Hematopoietic multipotent progenitor cell treated with erythropoietin and hydrocortisone succinate and interleukin-3 and kit ligand, for 8 days (in vitro differentiated cells): ENCODE results near the gene ACKR2.
A peak's percentile ranks its signal among the peaks of the same experiment; 100 is the strongest.
"Not testable (repeated sequence)": the region's sequence is repeated elsewhere in the genome, so short reads cannot be mapped to it uniquely, and the experiment has no call there.

ENCODE experiments used
- DNase-seq: peaks from one replicate; pipeline ENCODE4 v3.0.0-alpha.2; 2015

The ACKR2 gene

DNA sequence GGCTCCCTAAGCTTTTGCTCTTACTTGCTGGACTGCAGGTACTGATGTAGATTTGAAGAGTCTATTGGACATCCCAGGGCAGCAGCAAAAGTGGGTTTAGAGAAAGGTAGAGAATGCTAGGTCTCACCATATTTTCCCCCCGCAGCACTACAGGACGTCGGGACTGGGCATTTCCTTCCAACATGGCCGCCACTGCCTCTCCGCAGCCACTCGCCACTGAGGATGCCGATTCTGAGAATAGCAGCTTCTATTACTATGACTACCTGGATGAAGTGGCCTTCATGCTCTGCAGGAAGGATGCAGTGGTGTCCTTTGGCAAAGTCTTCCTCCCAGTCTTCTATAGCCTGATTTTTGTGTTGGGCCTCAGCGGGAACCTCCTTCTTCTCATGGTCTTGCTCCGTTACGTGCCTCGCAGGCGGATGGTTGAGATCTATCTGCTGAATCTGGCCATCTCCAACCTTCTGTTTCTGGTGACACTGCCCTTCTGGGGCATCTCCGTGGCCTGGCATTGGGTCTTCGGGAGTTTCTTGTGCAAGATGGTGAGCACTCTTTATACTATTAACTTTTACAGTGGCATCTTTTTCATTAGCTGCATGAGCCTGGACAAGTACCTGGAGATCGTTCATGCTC lies 55.2 kb downstream of the ACKR2 start:
- no peak for DNase-seq

DNA sequence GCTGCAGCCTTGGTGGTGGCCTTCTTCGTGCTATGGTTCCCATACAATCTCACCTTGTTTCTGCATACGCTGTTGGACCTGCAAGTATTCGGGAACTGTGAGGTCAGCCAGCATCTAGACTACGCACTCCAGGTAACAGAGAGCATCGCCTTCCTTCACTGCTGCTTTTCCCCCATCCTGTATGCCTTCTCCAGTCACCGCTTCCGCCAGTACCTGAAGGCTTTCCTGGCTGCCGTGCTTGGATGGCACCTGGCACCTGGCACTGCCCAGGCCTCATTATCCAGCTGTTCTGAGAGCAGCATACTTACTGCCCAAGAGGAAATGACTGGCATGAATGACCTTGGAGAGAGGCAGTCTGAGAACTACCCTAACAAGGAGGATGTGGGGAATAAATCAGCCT lies 56.0 kb downstream of the ACKR2 start:
- DNase-seq, result no peak

DNA sequence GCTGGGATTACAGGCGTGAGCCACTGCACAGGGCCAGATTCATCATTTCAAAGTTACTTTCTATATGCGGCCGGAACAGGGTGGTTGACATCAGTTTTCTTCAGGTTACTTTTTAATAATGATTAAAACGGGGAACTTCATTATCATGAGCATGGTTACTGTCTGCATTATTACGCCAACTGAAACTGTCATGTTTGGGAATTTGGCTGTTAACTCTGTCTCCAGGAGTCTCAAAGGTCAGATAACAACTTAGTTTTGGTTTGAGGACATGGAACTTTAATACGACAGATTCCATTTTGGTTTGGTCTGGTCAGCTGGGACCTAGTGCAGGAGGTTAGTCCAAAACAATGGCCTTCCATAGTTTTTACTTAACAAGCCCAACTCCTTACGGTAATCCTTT lies 57.9 kb downstream of the ACKR2 start:
- DNase-seq, result no peak

DNA sequence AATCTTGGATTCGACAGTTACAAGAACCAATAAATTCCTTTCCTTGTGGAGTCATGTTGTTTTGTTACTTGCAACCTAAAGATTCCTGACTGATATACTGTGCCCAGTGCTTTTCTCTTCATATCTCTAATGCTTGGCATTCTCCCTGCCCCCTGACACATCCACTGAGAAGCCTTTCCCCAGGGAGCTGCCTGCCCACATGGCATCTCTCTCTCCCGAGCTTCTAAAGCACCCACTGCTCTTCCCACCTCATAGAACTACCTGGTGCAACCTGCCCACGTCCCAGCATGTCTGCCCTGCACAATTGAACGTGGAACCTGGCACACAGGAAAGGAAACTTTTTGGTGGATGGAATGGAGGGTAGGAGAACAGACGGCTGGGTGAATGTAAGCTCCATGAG lies 59.6 kb downstream of the ACKR2 start:
- no peak for DNase-seq

DNA sequence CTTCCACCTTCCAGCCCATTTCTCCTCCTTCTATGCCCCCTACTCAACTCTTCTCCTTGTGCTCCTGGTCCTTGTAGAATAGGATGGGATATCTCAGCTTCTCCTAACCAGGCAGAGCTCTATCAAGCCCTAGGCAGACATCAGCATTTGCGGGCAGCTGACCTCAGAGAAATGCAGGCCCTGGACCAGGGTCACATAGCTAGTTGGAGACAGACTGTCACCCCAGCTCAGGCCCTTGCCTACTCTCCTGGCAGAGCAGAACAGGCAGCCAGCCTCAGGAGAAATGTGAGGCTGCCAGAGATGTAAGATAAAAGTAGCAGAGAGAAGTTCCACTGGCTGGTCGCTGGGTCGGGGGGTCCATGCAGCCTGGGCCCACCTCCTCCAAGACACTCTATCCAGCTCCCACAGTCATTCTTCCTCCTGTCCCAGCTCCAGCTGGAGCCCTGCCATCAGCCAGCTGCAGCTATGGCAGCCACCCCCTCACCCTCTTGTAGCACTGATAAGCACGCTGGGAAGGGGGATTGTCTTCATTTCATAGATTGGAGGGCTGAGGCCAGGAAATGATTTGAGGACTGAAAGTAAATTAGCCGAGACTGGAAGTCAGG lies 62.4 kb downstream of the ACKR2 start:
- DNase-seq, result peak; percentile 71

DNA sequence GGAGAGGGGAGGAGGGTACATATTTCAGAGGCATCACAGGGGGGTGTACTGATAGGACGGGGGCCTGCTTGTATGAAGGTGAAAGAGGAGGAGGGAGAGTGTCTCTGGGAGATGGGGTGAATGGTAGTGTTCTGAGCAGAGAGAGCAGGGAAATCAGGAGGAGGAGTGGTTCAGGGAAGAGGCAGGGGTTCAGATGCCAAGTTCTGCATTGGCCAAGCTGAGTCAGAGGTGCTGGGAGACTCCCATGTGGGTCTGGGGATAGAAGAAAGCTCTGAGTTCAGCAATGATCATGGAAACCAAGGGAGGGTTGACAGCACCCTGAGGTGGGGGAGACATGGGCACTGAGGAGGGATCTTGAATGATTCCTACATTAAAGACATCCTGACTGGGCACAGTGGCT lies 63.5 kb downstream of the ACKR2 start:
- no peak for DNase-seq

DNA sequence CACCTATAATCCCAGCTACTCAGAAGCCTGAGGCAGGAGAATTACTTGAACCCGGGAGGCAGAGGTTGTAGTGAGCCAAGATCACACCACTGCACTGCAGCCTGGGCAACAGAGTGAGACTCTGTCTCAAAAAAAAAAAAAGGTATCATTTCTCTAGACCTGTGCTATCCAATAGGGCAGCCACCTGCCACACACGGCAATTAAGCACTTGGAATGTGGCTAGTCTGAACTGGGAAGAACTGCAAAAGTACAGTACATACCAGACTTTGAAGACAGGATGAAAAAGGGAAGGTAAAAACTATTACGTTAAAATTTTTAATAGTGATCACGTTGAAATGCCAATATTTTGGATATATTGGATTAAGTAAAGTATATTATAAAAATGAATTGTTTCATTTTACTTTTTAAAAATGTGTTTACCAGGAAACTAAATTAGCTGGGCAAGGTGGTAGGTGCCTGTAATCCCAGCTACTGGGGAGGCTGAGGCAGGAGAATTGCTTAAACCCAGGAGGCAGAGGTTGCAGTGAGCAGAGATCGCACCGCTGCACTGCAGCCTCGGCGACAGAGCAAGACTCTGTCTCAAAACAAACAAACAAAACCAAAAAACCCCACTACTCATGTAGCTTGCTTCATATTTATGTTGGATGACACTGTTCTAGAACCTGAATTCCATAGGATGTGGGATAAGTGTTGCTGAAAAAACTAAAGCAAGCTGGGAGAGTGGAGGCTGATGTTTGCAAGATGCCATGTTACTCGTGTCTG lies 64.2 kb downstream of the ACKR2 start:
- no peak for DNase-seq

DNA sequence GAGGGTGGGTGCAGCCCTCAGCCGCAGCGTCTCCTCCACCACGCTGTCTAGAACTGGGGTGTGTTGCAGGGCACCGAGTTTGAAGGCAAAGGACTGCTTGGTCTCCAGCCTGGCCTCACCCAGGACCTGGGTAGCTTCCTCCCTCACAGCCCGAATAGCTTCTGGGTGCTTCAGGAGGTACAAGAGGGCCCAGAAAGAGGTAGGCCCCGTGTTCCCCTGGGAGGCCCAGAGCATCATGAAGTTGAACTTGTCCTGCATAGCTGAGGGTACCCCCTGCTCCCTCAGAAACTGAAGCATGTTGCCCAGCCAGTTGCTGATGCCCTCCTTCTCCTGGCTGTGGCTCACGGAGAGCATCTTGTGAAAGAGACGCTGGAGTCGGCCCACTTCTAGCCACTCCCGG lies 65.5 kb downstream of the ACKR2 start:
- DNase-seq, result no peak

DNA sequence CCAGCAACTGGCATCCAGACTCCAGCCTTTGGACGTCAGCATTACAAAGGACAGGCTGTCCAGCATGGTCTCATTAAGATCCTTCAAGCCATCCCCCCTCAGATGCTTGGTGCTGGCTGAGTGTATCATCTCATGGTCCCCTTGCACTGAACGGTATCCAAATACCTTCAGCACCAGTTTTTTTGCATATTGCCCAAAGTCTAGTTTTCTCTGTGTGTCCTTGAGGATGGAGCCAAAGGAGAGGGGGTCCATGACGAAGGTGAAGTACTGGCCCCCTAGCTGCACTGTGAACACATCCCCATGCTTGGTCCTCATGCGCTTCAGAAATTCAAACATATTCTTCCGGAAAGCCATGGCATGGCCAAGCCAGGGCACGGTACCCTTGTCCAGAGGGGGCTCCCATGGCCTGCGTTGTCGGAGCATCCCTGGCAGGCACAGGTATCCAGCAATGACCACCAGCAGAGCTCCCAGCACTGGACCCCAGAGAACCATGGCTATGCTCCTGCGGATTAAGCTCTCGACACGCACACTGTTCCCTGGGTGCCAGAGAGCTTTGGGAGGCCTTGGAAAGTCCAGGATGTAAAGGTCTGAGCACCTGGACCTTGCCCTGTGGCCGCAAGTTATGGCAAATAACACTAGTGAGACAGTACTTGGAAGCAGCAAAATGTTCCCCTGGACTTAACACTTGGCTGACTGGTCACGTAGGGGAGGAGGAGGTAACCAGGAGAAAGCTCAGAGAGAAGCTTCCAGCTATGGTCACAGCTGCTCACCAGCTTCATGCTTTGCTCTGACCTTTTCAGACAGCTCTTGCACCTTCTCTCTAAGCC lies 66.3 kb downstream of the ACKR2 start, which contains the start of gene CYP8B1:
CYP8B1 (minus strand) TSS at position 555 of the 827 bp plus-strand sequence; CDS start at position 492, 63 bp downstream.
- no peak for DNase-seq

DNA sequence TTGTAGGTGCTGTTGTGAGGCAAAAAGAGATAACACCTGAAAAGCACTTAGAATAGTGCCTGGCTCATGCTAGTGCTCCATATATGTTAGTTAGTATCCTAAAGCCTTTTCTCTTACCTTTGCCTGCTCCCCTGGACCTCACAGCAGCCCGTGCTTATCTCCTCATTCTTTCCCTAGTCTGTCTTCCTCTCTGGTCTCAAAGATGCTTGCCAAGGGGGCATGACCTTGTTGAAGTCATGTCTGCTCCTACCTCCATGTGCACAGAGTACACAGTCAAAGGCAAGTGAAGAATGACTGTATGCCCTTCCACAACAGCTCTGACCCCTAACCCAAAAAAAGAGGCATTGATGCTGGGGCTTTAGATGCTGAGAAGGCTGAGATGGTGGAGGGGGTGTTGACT lies 67.2 kb downstream of the ACKR2 start:
- DNase-seq, result no peak

DNA sequence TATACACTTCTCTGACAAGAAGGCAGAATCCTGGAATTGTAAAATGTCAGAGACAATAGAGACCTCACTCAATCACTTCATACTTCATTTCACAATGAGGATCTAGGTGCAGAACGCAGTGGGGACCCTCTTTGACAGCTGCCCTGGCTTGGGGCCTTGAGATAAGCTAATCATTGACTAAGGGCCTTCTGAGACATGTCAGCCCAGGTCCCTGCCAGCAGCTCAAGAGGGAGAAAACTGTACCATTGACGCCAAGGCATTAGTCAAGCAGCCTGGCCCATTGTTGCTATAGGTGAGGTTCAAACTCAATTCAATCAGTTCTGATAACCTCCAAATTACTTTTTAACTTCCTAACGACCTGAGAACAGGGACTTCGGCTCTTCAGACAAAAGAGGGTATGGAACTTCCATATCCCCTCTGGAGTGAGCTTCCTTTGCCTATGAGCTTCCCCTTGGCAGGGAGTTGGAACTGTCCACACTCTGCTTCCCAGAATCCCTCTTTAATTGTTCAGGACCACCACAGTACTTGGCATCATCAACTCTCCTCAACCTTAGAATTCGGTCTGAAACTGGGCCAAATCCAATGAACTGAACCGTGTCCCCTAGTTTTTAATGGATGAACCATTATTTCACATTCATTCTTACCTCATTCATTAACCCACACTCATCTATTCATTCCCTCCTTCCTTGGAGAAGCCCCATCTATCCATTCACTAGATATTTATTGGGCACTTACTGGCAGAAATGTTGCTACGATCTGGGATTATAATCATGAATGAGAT lies 67.9 kb downstream of the ACKR2 start:
- DNase-seq, result no peak

DNA sequence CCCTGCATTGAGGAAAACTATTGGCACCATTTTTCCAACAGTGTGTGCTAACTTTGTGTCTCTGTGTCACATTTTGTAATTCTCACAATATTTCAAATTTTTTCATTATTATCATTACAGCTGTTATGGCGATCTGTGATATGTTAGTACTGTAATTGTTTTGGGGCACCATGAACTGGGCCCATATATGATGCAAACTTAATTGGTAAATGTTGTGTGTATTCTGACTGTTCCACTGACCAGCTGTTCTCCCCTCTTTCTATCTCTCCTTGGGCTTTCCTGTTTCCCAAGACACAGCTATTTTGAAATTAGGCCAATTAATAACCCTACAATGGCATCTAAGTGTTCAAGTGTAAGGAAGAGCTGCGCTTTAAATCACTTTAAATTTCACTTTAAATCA lies 68.6 kb downstream of the ACKR2 start:
- no peak for DNase-seq

DNA sequence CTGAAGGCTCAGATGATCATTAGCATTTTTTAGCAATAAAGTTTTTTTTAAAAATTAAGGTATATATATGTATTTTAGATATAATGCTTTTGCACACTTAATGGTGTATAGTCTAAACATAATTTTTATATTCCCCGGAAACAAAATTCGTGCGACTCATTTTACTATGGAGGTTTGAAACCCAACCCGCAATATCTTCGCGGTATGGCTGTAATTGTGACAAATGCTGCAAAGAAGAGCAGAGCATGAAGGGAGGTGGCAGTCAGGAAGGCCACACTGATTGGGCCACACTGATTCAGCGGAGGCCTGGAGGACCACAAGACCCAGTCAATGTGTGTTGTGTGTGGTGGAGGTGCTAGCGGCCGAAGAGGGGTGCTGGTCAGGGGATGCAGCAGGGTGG lies 70.9 kb downstream of the ACKR2 start:
- no peak for DNase-seq

DNA sequence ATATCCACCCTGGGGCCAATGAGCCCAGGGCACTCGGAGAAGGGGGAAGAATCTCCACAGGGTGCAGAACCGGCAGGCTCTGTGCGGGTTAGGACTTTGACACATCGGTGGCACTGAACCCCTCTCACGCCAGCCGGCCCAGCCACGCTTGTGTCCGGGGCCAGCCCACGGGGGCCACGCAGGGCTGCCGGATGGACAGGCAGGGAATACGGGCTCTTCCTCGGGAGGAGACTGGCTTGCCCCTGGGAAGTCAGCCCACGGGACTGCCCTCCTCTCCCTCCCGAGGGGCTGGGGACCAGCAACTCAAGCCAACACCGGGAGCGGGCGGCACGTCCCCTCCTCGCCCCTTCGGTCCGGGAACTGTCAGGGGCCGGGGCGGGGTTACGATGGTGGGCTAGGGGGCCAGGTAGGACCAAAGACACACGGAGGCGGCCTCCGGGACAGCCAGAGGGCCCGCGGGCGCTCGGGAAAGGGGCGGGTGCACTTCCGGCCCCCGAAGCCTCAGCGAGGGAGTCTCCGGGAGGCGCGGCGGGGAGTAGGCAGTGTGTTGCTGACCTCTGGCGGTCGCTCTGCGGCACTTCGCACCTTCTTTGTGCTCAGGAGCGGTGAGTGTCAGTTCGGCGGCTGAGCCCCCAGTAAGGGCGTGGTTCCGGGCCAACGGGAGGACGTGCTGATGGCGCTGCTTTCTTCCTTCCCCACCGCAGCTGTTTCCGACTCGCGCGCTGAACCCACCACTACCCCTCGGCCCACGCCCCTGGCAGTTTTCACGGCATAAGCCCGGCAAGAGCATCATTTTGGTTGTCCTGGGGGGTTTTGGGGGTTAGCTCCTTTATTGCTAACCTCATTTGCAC lies 71.6 kb downstream of the ACKR2 start:
- DNase-seq, result peak; percentile 89

DNA sequence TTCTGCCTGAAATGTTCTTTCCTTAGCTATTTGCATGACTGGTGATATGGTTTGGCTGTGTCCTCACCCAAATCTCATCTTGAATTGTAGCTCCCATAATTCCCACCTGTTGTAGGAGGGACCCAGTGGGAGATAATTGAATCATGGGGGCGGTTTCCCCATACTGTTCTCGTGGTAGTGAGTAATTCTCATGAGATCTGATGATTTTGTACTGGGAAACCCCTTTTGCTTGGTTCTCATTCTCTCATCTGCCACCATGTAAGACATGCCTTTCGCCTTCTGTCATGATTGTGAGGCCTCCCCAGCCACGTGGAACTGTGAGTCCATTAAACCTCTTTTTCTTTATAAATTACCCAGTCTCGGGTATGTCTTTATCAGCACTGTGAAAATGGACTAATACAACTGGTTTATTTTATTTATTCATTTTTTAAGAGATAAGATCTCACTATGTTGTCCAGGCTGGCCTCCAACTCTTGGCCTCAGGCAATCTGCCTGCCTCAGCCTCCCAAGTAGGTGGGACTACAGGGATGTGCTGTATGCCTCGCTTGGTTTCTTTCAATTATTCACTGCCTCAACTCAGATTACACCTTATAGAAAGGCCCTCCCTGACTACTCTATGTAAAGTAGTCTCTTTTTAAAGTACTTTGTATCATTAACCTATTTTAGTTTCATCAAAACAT lies 74.1 kb downstream of the ACKR2 start:
- DNase-seq, result not testable (repeated sequence)

DNA sequence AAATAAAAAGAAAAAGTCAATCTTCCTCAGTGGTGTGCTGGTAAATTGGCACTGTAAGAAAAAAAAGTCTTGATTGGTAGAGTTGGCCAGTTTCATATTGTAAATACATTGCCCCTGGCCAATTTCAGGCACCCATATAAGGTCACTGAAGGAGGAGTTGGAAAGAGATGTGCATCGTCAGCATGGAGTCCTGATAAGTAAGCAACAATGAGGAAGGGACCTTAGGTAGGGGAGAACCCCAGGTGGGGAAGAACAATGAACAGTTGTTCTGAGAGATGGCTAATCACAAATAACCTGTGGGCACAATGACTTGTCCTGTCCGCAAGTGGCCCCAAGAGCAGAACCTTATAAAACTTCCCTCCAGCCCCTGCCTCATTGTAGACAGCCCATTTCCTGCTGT lies 75.1 kb downstream of the ACKR2 start:
- no peak for DNase-seq

DNA sequence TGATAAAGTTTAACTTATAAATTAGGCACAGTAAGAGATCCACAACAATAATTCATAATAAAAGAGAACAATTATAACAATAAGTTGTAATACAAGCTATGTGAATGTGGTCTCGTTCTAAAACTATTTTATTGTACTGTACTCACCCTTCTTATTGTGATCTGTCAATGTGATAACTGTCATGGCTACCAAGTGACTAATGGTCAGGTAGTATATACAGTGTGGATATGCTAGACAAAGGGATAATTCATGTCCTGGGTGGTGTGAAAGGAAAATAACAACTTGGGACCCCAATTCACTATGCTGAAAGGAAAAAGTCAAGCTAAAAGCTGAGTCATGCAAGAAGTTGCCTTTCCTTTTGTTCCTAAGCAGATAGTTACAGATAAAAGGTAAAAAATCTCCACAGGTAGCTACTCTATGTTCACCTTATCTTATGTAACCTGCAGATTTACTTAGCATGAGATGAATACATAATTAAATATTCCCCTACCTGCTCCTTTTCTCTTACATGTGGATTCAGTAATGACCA lies 77.1 kb downstream of the ACKR2 start:
- DNase-seq, result no peak

DNA sequence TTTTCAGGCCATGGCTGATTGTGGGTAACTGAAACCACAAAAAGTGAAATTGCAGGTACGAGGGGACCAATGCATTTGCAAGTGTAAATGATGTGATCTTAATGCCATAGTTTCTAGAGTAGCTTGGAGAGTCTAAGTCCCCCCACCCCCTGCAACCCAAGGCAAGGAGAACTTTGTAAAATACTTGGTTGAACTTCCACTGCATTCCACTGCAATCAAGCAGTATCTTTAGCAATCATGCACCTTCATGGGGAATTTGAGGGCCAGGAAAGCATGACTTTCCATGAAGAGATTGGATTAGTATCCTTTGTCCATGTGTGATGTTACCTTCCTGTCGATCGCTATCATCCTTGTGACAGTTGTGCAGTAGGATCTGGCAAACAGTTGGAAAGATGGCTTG lies 77.8 kb downstream of the ACKR2 start:
- no peak for DNase-seq

DNA sequence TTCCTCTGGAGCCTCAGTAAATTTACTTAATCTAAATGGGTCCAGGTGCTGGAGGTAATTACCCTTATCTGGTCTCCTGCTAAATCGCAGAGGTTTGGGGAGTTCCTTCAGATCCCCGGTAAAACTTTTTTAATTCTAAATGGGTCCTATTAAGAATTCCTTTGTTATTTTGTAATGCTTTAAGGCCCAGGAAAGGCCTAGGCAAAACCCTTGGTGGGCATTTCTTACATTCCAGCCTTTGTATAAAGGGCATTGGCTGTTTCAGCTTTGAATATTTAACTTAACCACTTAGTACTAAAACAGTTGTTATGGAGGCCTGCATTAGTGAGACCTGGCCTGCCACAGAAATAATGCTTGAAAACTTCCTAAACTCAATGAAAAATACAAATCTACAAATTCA lies 81.8 kb downstream of the ACKR2 start:
- DNase-seq, result no peak

DNA sequence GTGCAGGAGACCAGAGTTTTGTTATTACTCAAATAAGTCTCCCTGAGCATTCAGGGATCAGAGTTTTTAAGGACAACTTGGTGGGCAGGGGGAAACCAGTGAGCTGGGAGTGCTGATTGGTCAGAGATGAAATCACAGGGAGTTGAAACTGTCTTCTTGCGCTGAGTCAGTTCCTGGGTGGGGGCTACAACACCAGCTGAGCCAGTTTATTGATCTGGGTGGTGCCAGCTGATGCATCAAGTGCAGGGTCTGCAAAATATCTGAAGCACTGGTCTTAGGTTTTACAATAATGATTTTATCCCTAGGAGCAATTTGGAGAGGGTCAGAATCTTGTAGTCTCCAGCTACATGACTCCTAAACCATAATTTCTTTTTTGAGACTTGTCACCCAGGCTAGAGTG lies 82.9 kb downstream of the ACKR2 start:
- DNase-seq, result peak; percentile 15

DNA sequence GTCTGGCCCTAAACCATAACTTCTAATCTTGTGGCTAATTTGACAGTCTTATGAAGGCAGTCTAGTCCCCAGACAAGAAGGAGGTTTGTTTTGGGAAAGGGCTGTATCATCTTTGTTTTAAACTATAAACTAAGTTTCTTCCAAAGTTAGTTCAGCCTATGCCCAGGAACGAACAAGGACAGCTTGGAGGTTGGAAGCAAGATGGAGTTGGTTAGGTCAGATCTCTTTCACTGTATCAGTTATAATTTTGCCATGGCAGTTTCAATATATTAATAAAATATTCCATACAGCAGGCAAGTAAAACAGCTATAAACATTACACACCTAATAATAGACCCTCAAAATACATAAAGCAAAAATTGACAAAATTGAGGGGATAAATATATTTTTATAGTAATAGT lies 83.6 kb downstream of the ACKR2 start:
- no peak for DNase-seq
